HepG2 (cell line): ENCODE measurements around the gene RNASE7. TPM values are rescaled to one million over a fixed set of nuclear protein-coding genes. Genes with fewer than 3 reads are reported as not detected.

Experiments used
- ATAC-seq: fragments of 200-7000 bp; cut with Tn5 transposase; 3 replicates; pipeline ENCODE4 v1.9.1; 2020; ENCODE audit warnings: mild to moderate bottlenecking, moderate library complexity
- BruUV-seq: library from RNA; stranded (reverse); fragments of 400-500 nt; replicated peaks from 2 replicates; lab custom pipeline; 2021; lab: Mats Ljungman, UMichigan
- CTCF ChIA-PET: fragments of 300-600 bp; formaldehyde crosslinking; extraction: SDS; loops from one replicate; lab custom pipeline; 2021; ENCODE audit warnings: low total read pairs, inconsistent platforms, low intra/inter-chr PET ratio; lab: Yijun Ruan, JAX
- POLR2A ChIA-PET: fragments of 350-600 bp; sonication (Branson Sonifier 250); formaldehyde crosslinking; loops from one replicate; lab custom pipeline; 2020; ENCODE audit warnings: antibody characterized with exemption, inconsistent platforms; lab: Yijun Ruan, JAX
- DNase-seq: peaks from one replicate; pipeline ENCODE4 v3.0.0-alpha.2; 2015; ENCODE audit warnings: low spot score
- FAIRE-seq: peaks from 3 replicates; lab custom pipeline; 2011; peaks lifted over from hg19 to GRCh38; lab: Jason Lieb, UNC
- H2AFZ ChIP-seq: one replicate; pipeline ENCODE4 v1.6.1; 2011; ENCODE audit warnings: low read length, inconsistent platforms
- H3K27ac ChIP-seq: fragments of 300-600 bp; 3 replicates; pipeline ENCODE4 v1.8.0; 2011; ENCODE audit warnings: mixed run types, mild to moderate bottlenecking, mixed read lengths, low read length, inconsistent platforms; ENCODE audit not compliant: insufficient read depth; ENCODE audit errors: extremely low read length
- H3K27me3 ChIP-seq, 2 experiments: fragments of 200-600 bp in 1 of 2; 2 replicates in 1 of 2; 3 replicates in 1 of 2; pipeline versions ENCODE4 v1.6.0 to v1.8.0; 2011; ENCODE audit warnings: low read length in 2 of 2, mild to moderate bottlenecking in 2 of 2, moderate library complexity in 2 of 2, inconsistent platforms in 1 of 2; ENCODE audit not compliant: insufficient read depth in 2 of 2, control insufficient read depth in 1 of 2
- H3K36me3 ChIP-seq, 2 experiments: fragments of 200-600 bp in 1 of 2; replicated peaks in 1 of 2; 2 replicates in 1 of 2; 3 replicates in 1 of 2; pipeline versions ENCODE4 v1.5.1 to v1.8.0; 2011; ENCODE audit warnings: low read length in 2 of 2, inconsistent platforms in 1 of 2; ENCODE audit not compliant: insufficient read depth in 2 of 2, control insufficient read depth in 1 of 2
- H3K4me1 ChIP-seq: 2 replicates; pipeline ENCODE4 v1.5.1; 2012; ENCODE audit warnings: low read length, inconsistent platforms; ENCODE audit not compliant: insufficient read depth
- H3K4me2 ChIP-seq: 2 replicates; pipeline ENCODE4 v1.6.0; 2011; ENCODE audit warnings: low read depth, low read length, inconsistent platforms
- H3K4me3 ChIP-seq, 3 experiments: fragments of 200-600 bp in 1 of 3; sonication (generic), shearing (Covaris generic) in 1 of 3; replicated peaks in 1 of 3; 2 replicates each; pipeline ENCODE4 v1.5.1; 2011 to 2016; ENCODE audit warnings: low read length in 3 of 3, inconsistent platforms in 2 of 3, low read depth in 2 of 3, mild to moderate bottlenecking in 2 of 3, control low read depth in 1 of 3, mixed read lengths in 1 of 3; ENCODE audit not compliant: insufficient read depth in 1 of 3
- H3K79me2 ChIP-seq: one replicate; pipeline ENCODE4 v1.6.1; 2011; ENCODE audit warnings: low read length, inconsistent platforms; ENCODE audit not compliant: insufficient read depth
- H3K9ac ChIP-seq: 2 replicates; pipeline ENCODE4 v1.6.0; 2011; ENCODE audit warnings: mild to moderate bottlenecking, low read depth, low read length, inconsistent platforms; ENCODE audit not compliant: insufficient read depth
- H3K9me3 ChIP-seq: 2 replicates; pipeline ENCODE4 v1.5.1; 2012; ENCODE audit warnings: mild to moderate bottlenecking, low read length
- H4K20me1 ChIP-seq: 2 replicates; pipeline ENCODE4 v1.6.0; 2011; ENCODE audit warnings: inconsistent platforms, mild to moderate bottlenecking, low read length, moderate library complexity; ENCODE audit not compliant: insufficient read depth
- ADNP ChIP-seq: sonication (generic); formaldehyde crosslinking; IDR thresholded peaks from 2 replicates; pipeline ENCODE4 v1.4.0; 2020; ENCODE audit warnings: missing genetic modification reagents
- ATF1 ChIP-seq: IDR thresholded peaks from 2 replicates; pipeline ENCODE4 v1.6.1; 2016; ENCODE audit warnings: mild to moderate bottlenecking, control low read depth
- CREB1 ChIP-seq, 2 experiments: fragments of 450-650 bp in 1 of 2; IDR thresholded peaks; 2 replicates each; pipeline ENCODE4 v1.6.1; 2016 to 2017; ENCODE audit warnings: control low read depth in 1 of 2, mild to moderate bottlenecking in 1 of 2, missing compliant biosample characterization in 1 of 2, missing genetic modification characterization in 1 of 2
- CREM ChIP-seq, 2 experiments: sonication (generic) in 1 of 2; formaldehyde crosslinking in 1 of 2; IDR thresholded peaks; 2 replicates each; pipeline versions ENCODE4 v1.4.0 to v1.6.1; 2016 to 2020; ENCODE audit warnings: antibody characterized with exemption in 1 of 2, mild to moderate bottlenecking in 1 of 2, missing genetic modification reagents in 1 of 2
- FIP1L1 ChIP-seq: fragments of 200-400 bp; formaldehyde crosslinking; IDR thresholded peaks from 2 replicates; pipeline ENCODE4 v1.6.1; 2018; ENCODE audit warnings: low read depth, mild to moderate bottlenecking, low read length, moderate library complexity, borderline replicate concordance; ENCODE audit not compliant: insufficient read depth
- FOXC1 ChIP-seq: sonication (generic); formaldehyde crosslinking; IDR thresholded peaks from 2 replicates; pipeline ENCODE4 v1.8.0; 2022; ENCODE audit warnings: mild to moderate bottlenecking, missing genetic modification reagents, borderline replicate concordance
- GTF2F1 ChIP-seq: fragments of 150-350 bp; IDR thresholded peaks from 2 replicates; pipeline ENCODE4 v1.6.1; 2014; ENCODE audit warnings: low read length
- NCOA2 ChIP-seq: sonication (generic); formaldehyde crosslinking; IDR thresholded peaks from 2 replicates; pipeline ENCODE4 v1.8.0; 2022; ENCODE audit warnings: inconsistent platforms
- NONO ChIP-seq, 2 experiments: fragments of 450-650 bp in 1 of 2; sonication (generic) in 1 of 2; formaldehyde crosslinking in 1 of 2; IDR thresholded peaks in 1 of 2; conservative IDR thresholded peaks in 1 of 2; 2 replicates each; pipeline versions ENCODE4 v1.6.1 to v1.8.0; 2017 to 2022; ENCODE audit warnings: mild to moderate bottlenecking in 1 of 2, missing genetic modification reagents in 1 of 2, moderate library complexity in 1 of 2
- NR3C1 ChIP-seq: sonication (generic); formaldehyde crosslinking; IDR thresholded peaks from 2 replicates; pipeline ENCODE4 v1.4.0; 2020; ENCODE audit warnings: missing genetic modification reagents
- PBX3 ChIP-seq: sonication (generic); formaldehyde crosslinking; IDR thresholded peaks from 2 replicates; pipeline ENCODE4 v1.8.1; 2023; ENCODE audit warnings: missing genetic modification reagents, inconsistent platforms, borderline replicate concordance
- PRMT3 ChIP-seq: sonication (generic); formaldehyde crosslinking; IDR thresholded peaks from 2 replicates; pipeline ENCODE4 v1.8.1; 2022; ENCODE audit warnings: low read depth, mild to moderate bottlenecking, moderate library complexity, missing genetic modification reagents, borderline replicate concordance
- SNAPC5 ChIP-seq: sonication (generic); formaldehyde crosslinking; IDR thresholded peaks from 2 replicates; pipeline ENCODE4 v1.8.1; 2023; ENCODE audit warnings: mild to moderate bottlenecking, missing genetic modification reagents, borderline replicate concordance
- TAF1 ChIP-seq: sonication (generic); formaldehyde crosslinking; IDR thresholded peaks from 2 replicates; pipeline ENCODE4 v1.4.0; 2020; ENCODE audit warnings: missing genetic modification reagents
- THAP11 ChIP-seq: IDR thresholded peaks from 2 replicates; pipeline ENCODE4 v1.6.1; 2016; ENCODE audit warnings: missing biosample characterization, missing genetic modification reagents
- TMF1 ChIP-seq: sonication (generic); formaldehyde crosslinking; IDR thresholded peaks from 2 replicates; pipeline ENCODE4 v1.8.1; 2022; ENCODE audit warnings: low read depth, missing genetic modification reagents
- ZSCAN21 ChIP-seq: sonication (generic); formaldehyde crosslinking; IDR thresholded peaks from 2 replicates; pipeline ENCODE4 v1.8.0; 2022; ENCODE audit warnings: mild to moderate bottlenecking, missing genetic modification reagents, moderate library complexity, borderline replicate concordance
- WGBS: methylation state at CpG from one replicate; pipeline ENCODE4 v1.1.6; 2017; ENCODE audit warnings: low lambda C conversion rate; 5-methylcytosine and 5-hydroxymethylcytosine counted together
- in situ Hi-C: cut with HindIII; loops from 2 replicates; pipeline ENCODE4 v1.10.0; 2017; ENCODE audit warnings: low pct_unique_long_range_greater_than_20kb; ENCODE audit not compliant: extremely low pct_ligation_motif_present
- intact Hi-C: fragments of 100-400 bp; cut with micrococcal nuclease; formaldehyde crosslinking; loops from one replicate; pipeline ENCODE4 v1.10.0; 2022; ENCODE audit not compliant: unreplicated experiment
- polyA plus RNA-seq, 8 experiments: library from polyadenylated mRNA; depleted of rRNA in 3 of 8; stranded (reverse) in 7 of 8; unstranded in 1 of 8; fragments of >200 nt; fragmentation: Illumina TruSeq in 4 of 8; extraction: Trizol in 4 of 8; gene quantifications; 2 replicates each; pipeline versions ENCODE4 v1.2.1 to v1.2.3, GENCODE V29; 2011 to 2016; ENCODE audit warnings: low read depth in 4 of 8, missing spikeins in 1 of 8, mixed read lengths in 1 of 8; ENCODE audit not compliant: insufficient read depth in 1 of 8
- total RNA-seq, 5 experiments: library from RNA; depleted of rRNA; stranded (reverse); fragments of >200 nt; fragmentation: Illumina TruSeq; extraction: Trizol; gene quantifications; 2 replicates each; pipeline ENCODE4 v1.2.3, GENCODE V29; 2016; ENCODE audit warnings: low read depth in 1 of 5
- TF ChIP-seq, protein P1 (sequence below): sonication (generic); formaldehyde crosslinking; IDR thresholded peaks from 2 replicates; pipeline ENCODE4 v1.5.1; 2020; ENCODE audit warnings: missing genetic modification reagents, mild to moderate bottlenecking, borderline replicate concordance

RNASE7 gene
- total and polyA plus RNA-seq, 2 of the 13 experiments (the other 11 are each of a cell fraction or from before 2014, with no cell fraction given): 0.04 TPM; not detected in 1

- CTCF ChIA-PET: interaction anchor here (5.8 to 7.5 kb wide), 4 partner anchors 18 to 57 kb away, joined by 35 to 135 read pairs (median 60); no protein-coding TSS in a partner anchor
- Histone ChIP-seq H3K9me3 (no peaks in the 10 kb centered on the region), H3K27ac (peak overlapping the region; percentile 77), H3K27me3 (peaks cover 0 to 7% of the 10 kb centered on the region in 2 experiments; a peak in 1 of 5 replicates), H3K79me2 (peaks cover 6% of the 10 kb centered on the region), H3K4me2 (peak overlapping the region; percentile 87), H3K9ac (peak overlapping the region; percentile 80), H3K4me1 (peaks cover 53% of the 10 kb centered on the region), H3K4me3 (peak overlapping the region; percentile 86 to 90 (median 87)), H4K20me1 (no peaks in the 10 kb centered on the region), H2AFZ (no peak overlapping the region), H3K36me3 (peaks cover 13 to 24% of the 10 kb centered on the region in 2 experiments)
- POLR2A ChIA-PET: interaction anchor here (0.6 to 6.7 kb wide), 23 partner anchors 8 to 729 kb away, joined by 3 to 141 read pairs (median 14); partner anchors contain the start of genes NDRG2, PIP4P1, RNASE8 and TMEM253
- peak; percentile 23 for ATAC-seq
- BruUV-seq: no TSS peak
- intact Hi-C loops (no loop called here), in situ Hi-C loops (no loop called here)
- peak; percentile 56 for DNase-seq
- no peak for FAIRE-seq
- 36% methylated on average over 28 of the region's 37 CpGs for WGBS
- TF ChIP-seq NCOA2 (CRISPR knock-in tag): no peak
- TF ChIP-seq THAP11 (CRISPR knock-in tag): no peak
- TF ChIP-seq ADNP (CRISPR knock-in tag): no peak
- no peak for TF ChIP-seq NR3C1
- TF ChIP-seq FOXC1 (CRISPR knock-in tag): no peak
- no peak for TF ChIP-seq ATF1
- TF ChIP-seq TMF1 (CRISPR knock-in tag): 0 out of 2 replicates have a peak, but pooled peaks have one; percentile 41
- TF ChIP-seq FIP1L1: no peak
- no peak; the same call in 1 of the 2 replicates for TF ChIP-seq ZSCAN21 (CRISPR knock-in tag)
- TF ChIP-seq CREB1 (IDR thresholded peaks at IDR 0.05): no peak
- TF ChIP-seq CREB1 (CRISPR knock-in tag; IDR thresholded peaks at IDR 0.05): no peak
- no peak for TF ChIP-seq NONO (IDR thresholded peaks at IDR 0.05)
- no peak; the same call in 1 of the 2 replicates for TF ChIP-seq NONO (CRISPR knock-in tag; conservative IDR thresholded peaks at IDR 0.05)
- no peak for TF ChIP-seq SNAPC5
- TF ChIP-seq CREM (IDR thresholded peaks at IDR 0.05): no peak
- no peak for TF ChIP-seq CREM (CRISPR knock-in tag; IDR thresholded peaks at IDR 0.05)
- TF ChIP-seq PRMT3: no peak
- TF ChIP-seq, protein P1, sequence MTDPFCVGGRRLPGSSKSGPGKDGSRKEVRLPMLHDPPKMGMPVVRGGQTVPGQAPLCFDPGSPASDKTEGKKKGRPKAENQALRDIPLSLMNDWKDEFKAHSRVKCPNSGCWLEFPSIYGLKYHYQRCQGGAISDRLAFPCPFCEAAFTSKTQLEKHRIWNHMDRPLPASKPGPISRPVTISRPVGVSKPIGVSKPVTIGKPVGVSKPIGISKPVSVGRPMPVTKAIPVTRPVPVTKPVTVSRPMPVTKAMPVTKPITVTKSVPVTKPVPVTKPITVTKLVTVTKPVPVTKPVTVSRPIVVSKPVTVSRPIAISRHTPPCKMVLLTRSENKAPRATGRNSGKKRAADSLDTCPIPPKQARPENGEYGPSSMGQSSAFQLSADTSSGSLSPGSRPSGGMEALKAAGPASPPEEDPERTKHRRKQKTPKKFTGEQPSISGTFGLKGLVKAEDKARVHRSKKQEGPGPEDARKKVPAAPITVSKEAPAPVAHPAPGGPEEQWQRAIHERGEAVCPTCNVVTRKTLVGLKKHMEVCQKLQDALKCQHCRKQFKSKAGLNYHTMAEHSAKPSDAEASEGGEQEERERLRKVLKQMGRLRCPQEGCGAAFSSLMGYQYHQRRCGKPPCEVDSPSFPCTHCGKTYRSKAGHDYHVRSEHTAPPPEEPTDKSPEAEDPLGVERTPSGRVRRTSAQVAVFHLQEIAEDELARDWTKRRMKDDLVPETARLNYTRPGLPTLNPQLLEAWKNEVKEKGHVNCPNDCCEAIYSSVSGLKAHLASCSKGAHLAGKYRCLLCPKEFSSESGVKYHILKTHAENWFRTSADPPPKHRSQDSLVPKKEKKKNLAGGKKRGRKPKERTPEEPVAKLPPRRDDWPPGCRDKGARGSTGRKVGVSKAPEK (CRISPR knock-in tag): no peak
- TF ChIP-seq PBX3 (CRISPR knock-in tag): no peak
- peak; percentile 17; the same call in 1 of the 2 replicates for TF ChIP-seq TAF1 (CRISPR knock-in tag)
- no peak for TF ChIP-seq GTF2F1
Measured at GRCh38 chr14:21071225-21072030, 29.3 kb downstream of the RNASE7 start.
